Measurements from ENCODE around the gene MAP4K5. TPM values are rescaled to one million over a fixed set of nuclear protein-coding genes. Genes with fewer than 3 reads are reported as not detected.

Gene MAP4K5
- total RNA-seq, 2 donors from 2014 or later: 19.0 to 20.8 TPM

- no peaks in the 10 kb centered on the region for H3K4me1 Mint-ChIP-seq (ENCODE audit: low read depth)
- H3K9me3 Mint-ChIP-seq: no peaks in the 10 kb centered on the region
- DNase-seq (no peak), ATAC-seq (replicated peaks in 1 of 2) (no peak)
- H3K27ac Mint-ChIP-seq: no peak overlapping the region
- H3K36me3 Mint-ChIP-seq (ENCODE audit: insufficient read depth in 2 of 2): no peaks in the 10 kb centered on the region
- no peaks in the 10 kb centered on the region for H3K27me3 Mint-ChIP-seq (ENCODE audit: low read depth)
- no peak overlapping the region for H3K4me3 Mint-ChIP-seq
Measured at GRCh38 chr14:50381823-50382287, 150.5 kb downstream of the MAP4K5 start.

- Mint-ChIP-seq H3K4me3 (no peak overlapping the region), H3K9me3 (no peaks in the 10 kb centered on the region), H3K27me3 (ENCODE audit: low read depth) (no peaks in the 10 kb centered on the region), H3K27ac (no peak overlapping the region), H3K36me3 (ENCODE audit: insufficient read depth in 2 of 2) (no peaks in the 10 kb centered on the region), H3K4me1 (ENCODE audit: low read depth) (no peaks in the 10 kb centered on the region)
- ATAC-seq (replicated peaks in 1 of 2) (no peak), DNase-seq (no peak)
Measured at GRCh38 chr14:50381008-50381407, 151.4 kb downstream of the MAP4K5 start.

GRCh38 chr14:50380455-50380854 lies 151.9 kb downstream of the MAP4K5 start:
- H3K36me3 Mint-ChIP-seq (ENCODE audit: insufficient read depth in 2 of 2): no peaks in the 10 kb centered on the region
- no peaks in the 10 kb centered on the region for H3K27me3 Mint-ChIP-seq (ENCODE audit: low read depth)
- H3K4me3 Mint-ChIP-seq: no peak overlapping the region
- ATAC-seq (replicated peaks in 1 of 2) (no peak), DNase-seq (no peak)
- H3K27ac Mint-ChIP-seq: no peak overlapping the region
- no peaks in the 10 kb centered on the region for H3K9me3 Mint-ChIP-seq
- H3K4me1 Mint-ChIP-seq (ENCODE audit: low read depth): no peaks in the 10 kb centered on the region

GRCh38 chr14:50379563-50379962 lies 152.8 kb downstream of the MAP4K5 start:
- DNase-seq (no peak), ATAC-seq (replicated peaks in 1 of 2) (no peak)
- Mint-ChIP-seq H3K27ac (no peak overlapping the region), H3K9me3 (no peaks in the 10 kb centered on the region), H3K4me3 (no peak overlapping the region), H3K36me3 (ENCODE audit: insufficient read depth in 2 of 2) (no peaks in the 10 kb centered on the region), H3K4me1 (ENCODE audit: low read depth) (no peaks in the 10 kb centered on the region), H3K27me3 (ENCODE audit: low read depth) (no peaks in the 10 kb centered on the region)

GRCh38 chr14:50377550-50378085 lies 154.8 kb downstream of the MAP4K5 start:
- H3K36me3 Mint-ChIP-seq (ENCODE audit: insufficient read depth in 2 of 2): no peaks in the 10 kb centered on the region
- no peak for ATAC-seq (replicated peaks in 1 of 2)
- no peak overlapping the region for H3K27ac Mint-ChIP-seq
- H3K4me3 Mint-ChIP-seq: no peak overlapping the region
- no peaks in the 10 kb centered on the region for H3K27me3 Mint-ChIP-seq (ENCODE audit: low read depth)
- no peaks in the 10 kb centered on the region for H3K9me3 Mint-ChIP-seq
- no peaks in the 10 kb centered on the region for H3K4me1 Mint-ChIP-seq (ENCODE audit: low read depth)
- DNase-seq: no peak

GRCh38 chr14:50375760-50376159 lies 156.6 kb downstream of the MAP4K5 start:
- H3K4me1 Mint-ChIP-seq (ENCODE audit: low read depth): no peaks in the 10 kb centered on the region
- no peak overlapping the region for H3K27ac Mint-ChIP-seq
- ATAC-seq (replicated peaks in 1 of 2): no peak
- no peaks in the 10 kb centered on the region for H3K9me3 Mint-ChIP-seq
- no peak overlapping the region for H3K4me3 Mint-ChIP-seq
- no peaks in the 10 kb centered on the region for H3K27me3 Mint-ChIP-seq (ENCODE audit: low read depth)
- no peak for DNase-seq
- H3K36me3 Mint-ChIP-seq (ENCODE audit: insufficient read depth in 2 of 2): no peaks in the 10 kb centered on the region

GRCh38 chr14:50373959-50374358 lies 158.4 kb downstream of the MAP4K5 start:
- no peaks in the 10 kb centered on the region for H3K36me3 Mint-ChIP-seq (ENCODE audit: insufficient read depth in 2 of 2)
- ATAC-seq (replicated peaks in 1 of 2): no peak
- no peaks in the 10 kb centered on the region for H3K9me3 Mint-ChIP-seq

GRCh38 chr14:50371546-50371945 lies 160.8 kb downstream of the MAP4K5 start:
- no peaks in the 10 kb centered on the region for H3K27me3 Mint-ChIP-seq (ENCODE audit: low read depth)
- no peak overlapping the region for H3K4me3 Mint-ChIP-seq
- no peaks in the 10 kb centered on the region for H3K9me3 Mint-ChIP-seq
- H3K36me3 Mint-ChIP-seq (ENCODE audit: insufficient read depth in 2 of 2): no peaks in the 10 kb centered on the region
- DNase-seq (no peak), ATAC-seq (replicated peaks in 1 of 2) (no peak)
- peaks cover 6% of the 10 kb centered on the region for H3K4me1 Mint-ChIP-seq (ENCODE audit: low read depth)
- no peak overlapping the region for H3K27ac Mint-ChIP-seq

More at GRCh38 chr14:50373959-50374358, 158.4 kb downstream of the MAP4K5 start:
- Mint-ChIP-seq H3K4me3 (no peak overlapping the region), H3K27me3 (ENCODE audit: low read depth) (no peaks in the 10 kb centered on the region), H3K4me1 (ENCODE audit: low read depth) (no peaks in the 10 kb centered on the region), H3K27ac (no peak overlapping the region)
- DNase-seq: no peak

Other genes with a start within 250 kb of the MAP4K5 start
- gene L2HGDH, start 220.3 kb downstream of the MAP4K5 start, total RNA-seq: 10 to 100 TPM; 11.2 to 18.2 TPM
- gene DMAC2L, start 220.2 kb downstream of the MAP4K5 start, total RNA-seq: 10 to 100 TPM; 18.2 to 18.9 TPM
- 1 to 10 TPM; 6.3 to 9.3 TPM for gene CDKL1, start 135.7 kb downstream of the MAP4K5 start, total RNA-seq
- gene ATL1, start 27.6 kb upstream of the MAP4K5 start, total RNA-seq: under 1 TPM; 0.77 to 0.93 TPM
- gene SAV1, start 135.7 kb upstream of the MAP4K5 start, total RNA-seq: 10 to 100 TPM in 1 of 2 donors, 1 to 10 TPM in 1; 9.4 to 12.4 TPM